ENCODE results near the gene ATG10. TPM values are rescaled to one million over a fixed set of nuclear protein-coding genes. Genes with fewer than 3 reads are reported as not detected.
"Not testable (repeated sequence)": the region's sequence is repeated elsewhere in the genome, so short reads cannot be mapped to it uniquely, and the experiment has no call there.

Gene ATG10
- polyA plus RNA-seq, 4 donors: 3.5 to 7.8 (median 5.5) TPM

DNA sequence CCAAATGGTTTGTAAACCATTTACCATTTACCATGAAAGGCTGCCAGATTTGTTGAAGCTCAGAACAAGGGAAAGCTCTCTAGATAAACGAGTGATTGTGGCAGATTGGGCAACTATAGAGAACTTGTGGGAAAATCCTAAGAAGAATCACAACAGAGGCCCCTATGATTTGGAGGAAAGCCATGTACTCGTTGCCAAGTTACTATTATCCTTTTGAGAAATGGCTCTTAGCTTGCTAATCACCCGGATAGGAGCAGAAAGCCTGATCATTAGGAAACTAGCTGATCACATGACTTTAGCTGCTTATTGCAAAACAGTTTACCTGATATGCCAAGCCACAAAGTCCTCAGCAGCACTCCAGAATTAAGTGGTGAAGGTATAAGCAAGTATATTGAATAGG lies 23.5 kb upstream of the ATG10 start:
- no peak for FAIRE-seq
- Histone ChIP-seq H3K36me3 (ENCODE audit: control insufficient read depth in 3 of 3, insufficient read depth in 2 of 3, low read depth in 1 of 3, low read length in 3 of 3) (no peaks in the 10 kb centered on the region), H3K4me1 (ENCODE audit: control insufficient read depth in 3 of 3, insufficient read depth in 2 of 3, low read depth in 1 of 3, low read length in 2 of 3) (no peaks in the 10 kb centered on the region), H3K9me3 (ENCODE audit: control insufficient read depth in 2 of 2, insufficient read depth in 1 of 2, low read depth in 1 of 2, low read length in 1 of 2) (no peaks in the 10 kb centered on the region), H3K4me3 (ENCODE audit: low read depth in 1 of 3, low read length in 3 of 3) (no peak overlapping the region), H3K27me3 (ENCODE audit: control insufficient read depth in 3 of 3, insufficient read depth in 3 of 3, low read length in 3 of 3) (no peaks in the 10 kb centered on the region), H3K27ac (ENCODE audit: low read depth in 1 of 3, low read length in 2 of 3) (no peak overlapping the region)
- DNase-seq: peak in 1 of 2 donors; percentile 58
- WGBS, 3 donors: 40 to 42% (median 41%) methylated on average over 3 of the region's 3 CpGs

DNA sequence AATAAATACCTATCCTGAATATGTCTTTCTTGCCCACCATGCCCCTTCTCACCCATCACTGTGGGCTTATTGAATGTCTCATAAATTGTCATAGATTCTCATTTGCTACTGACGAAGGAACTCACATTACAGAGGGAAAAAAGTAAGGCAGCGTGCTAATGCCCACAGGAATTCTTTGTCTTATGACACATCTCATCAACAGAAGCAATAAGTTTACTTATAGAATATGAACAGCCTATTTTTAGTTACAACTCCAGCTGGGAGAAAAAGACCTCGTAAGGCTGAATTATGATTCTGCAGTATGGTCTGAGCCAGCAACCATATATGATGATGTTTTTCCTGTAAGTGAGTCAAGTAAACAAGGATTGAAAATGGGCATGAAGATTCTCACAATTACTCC lies 22.4 kb upstream of the ATG10 start:
- 84 to 93% (median 89%) methylated on average over 3 of the region's 3 CpGs for WGBS, 3 donors
- no peaks in the 10 kb centered on the region for H3K27me3 ChIP-seq (ENCODE audit: control insufficient read depth in 3 of 3, insufficient read depth in 3 of 3, low read length in 3 of 3)
- DNase-seq (no peak), FAIRE-seq (no peak)
- H3K4me3 ChIP-seq (ENCODE audit: low read depth in 1 of 3, low read length in 3 of 3): no peak overlapping the region
- H3K4me1 ChIP-seq (ENCODE audit: control insufficient read depth in 3 of 3, insufficient read depth in 2 of 3, low read depth in 1 of 3, low read length in 2 of 3): no peaks in the 10 kb centered on the region
- H3K27ac ChIP-seq (ENCODE audit: low read depth in 1 of 3, low read length in 2 of 3): no peak overlapping the region
- H3K36me3 ChIP-seq (ENCODE audit: control insufficient read depth in 3 of 3, insufficient read depth in 2 of 3, low read depth in 1 of 3, low read length in 3 of 3): no peaks in the 10 kb centered on the region
- H3K9me3 ChIP-seq (ENCODE audit: control insufficient read depth in 2 of 2, insufficient read depth in 1 of 2, low read depth in 1 of 2, low read length in 1 of 2): no peaks in the 10 kb centered on the region

DNA sequence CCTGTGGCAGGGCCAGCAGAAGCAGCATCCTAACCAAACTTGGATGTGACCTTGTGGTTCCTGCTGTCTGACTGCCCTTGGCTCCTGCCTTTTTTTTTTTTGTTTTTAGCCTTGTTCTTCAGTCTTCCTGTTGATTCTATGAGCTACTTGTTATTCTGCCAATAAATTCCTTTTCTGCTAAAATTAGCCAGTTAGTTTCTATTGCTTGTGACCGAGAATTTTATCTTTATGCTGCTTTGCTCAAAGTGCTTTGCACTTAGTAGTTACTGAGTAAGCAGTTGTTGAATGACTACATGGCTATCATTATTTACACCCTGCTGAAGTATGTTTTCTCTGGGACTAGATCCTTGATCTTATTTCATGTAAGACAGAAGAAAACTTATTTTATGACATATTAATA lies 20.8 kb upstream of the ATG10 start:
- H3K27ac ChIP-seq (ENCODE audit: low read depth in 1 of 3, low read length in 2 of 3): no peak overlapping the region
- no peak overlapping the region for H3K4me3 ChIP-seq (ENCODE audit: low read depth in 1 of 3, low read length in 3 of 3)
- H3K27me3 ChIP-seq (ENCODE audit: control insufficient read depth in 3 of 3, insufficient read depth in 3 of 3, low read length in 3 of 3): no peaks in the 10 kb centered on the region
- no peaks in the 10 kb centered on the region for H3K9me3 ChIP-seq (ENCODE audit: control insufficient read depth in 2 of 2, insufficient read depth in 1 of 2, low read depth in 1 of 2, low read length in 1 of 2)
- 35 to 57% (median 54%) methylated on average over 1 of the region's 1 CpG for WGBS, 3 donors
- DNase-seq (no peak), FAIRE-seq (no peak)
- H3K36me3 ChIP-seq (ENCODE audit: control insufficient read depth in 3 of 3, insufficient read depth in 2 of 3, low read depth in 1 of 3, low read length in 3 of 3): no peaks in the 10 kb centered on the region
- no peaks in the 10 kb centered on the region for H3K4me1 ChIP-seq (ENCODE audit: control insufficient read depth in 3 of 3, insufficient read depth in 2 of 3, low read depth in 1 of 3, low read length in 2 of 3)

DNA sequence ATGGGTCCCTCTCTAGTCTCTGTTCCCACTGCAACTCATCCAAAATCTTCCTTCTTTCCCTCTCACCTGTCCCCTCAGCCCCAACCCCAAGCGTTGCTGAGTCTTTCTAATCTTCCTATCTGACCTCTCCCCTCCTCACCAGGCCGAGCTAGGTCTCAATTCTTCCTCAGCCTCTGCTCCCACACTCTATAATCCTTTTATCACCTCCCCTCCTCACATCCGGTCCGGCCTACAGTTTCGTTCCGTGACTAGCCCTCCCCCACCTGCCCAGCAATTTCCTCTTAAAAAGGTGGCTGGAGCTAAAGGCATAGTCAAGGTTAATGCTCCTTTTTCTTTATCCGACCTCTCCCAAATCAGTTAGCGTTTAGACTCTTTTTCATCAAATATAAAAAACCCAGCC lies 17.0 kb upstream of the ATG10 start:
- FAIRE-seq; H3K27ac ChIP-seq (ENCODE audit: low read depth in 1 of 3, low read length in 2 of 3); H3K9me3 ChIP-seq (ENCODE audit: control insufficient read depth in 2 of 2, insufficient read depth in 1 of 2, low read depth in 1 of 2, low read length in 1 of 2); H3K4me1 ChIP-seq (ENCODE audit: control insufficient read depth in 3 of 3, insufficient read depth in 2 of 3, low read depth in 1 of 3, low read length in 2 of 3); H3K4me3 ChIP-seq (ENCODE audit: low read depth in 1 of 3, low read length in 3 of 3); H3K27me3 ChIP-seq (ENCODE audit: control insufficient read depth in 3 of 3, insufficient read depth in 3 of 3, low read length in 3 of 3); H3K36me3 ChIP-seq (ENCODE audit: control insufficient read depth in 3 of 3, insufficient read depth in 2 of 3, low read depth in 1 of 3, low read length in 3 of 3); DNase-seq: not testable (repeated sequence)
- WGBS, 3 donors: 61 to 63% (median 63%) methylated on average over 8 of the region's 8 CpGs

DNA sequence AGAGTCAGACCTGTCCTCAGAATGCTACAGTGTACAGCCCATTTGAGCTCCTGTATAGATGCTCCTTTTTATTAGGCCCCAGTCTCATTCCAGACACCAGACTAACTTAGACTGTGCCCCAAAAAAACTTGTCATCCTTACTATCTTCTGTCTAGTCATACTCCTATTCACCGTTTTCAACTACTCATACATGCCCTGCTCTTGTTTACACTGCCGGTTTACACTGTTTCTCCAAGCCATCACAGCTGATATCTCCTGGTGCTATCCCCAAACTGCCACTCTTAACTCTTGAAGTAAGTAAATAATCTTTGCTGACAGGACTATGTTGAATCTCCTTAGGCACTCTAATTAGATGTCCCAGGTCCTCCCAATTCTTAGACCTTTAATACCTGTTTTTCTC lies 13.7 kb upstream of the ATG10 start:
- H3K36me3 ChIP-seq (ENCODE audit: control insufficient read depth in 3 of 3, insufficient read depth in 2 of 3, low read depth in 1 of 3, low read length in 3 of 3); H3K27me3 ChIP-seq (ENCODE audit: control insufficient read depth in 3 of 3, insufficient read depth in 3 of 3, low read length in 3 of 3); H3K4me1 ChIP-seq (ENCODE audit: control insufficient read depth in 3 of 3, insufficient read depth in 2 of 3, low read depth in 1 of 3, low read length in 2 of 3); DNase-seq; H3K4me3 ChIP-seq (ENCODE audit: low read depth in 1 of 3, low read length in 3 of 3); H3K9me3 ChIP-seq (ENCODE audit: control insufficient read depth in 2 of 2, insufficient read depth in 1 of 2, low read depth in 1 of 2, low read length in 1 of 2); H3K27ac ChIP-seq (ENCODE audit: low read depth in 1 of 3, low read length in 2 of 3); FAIRE-seq: not testable (repeated sequence)
- 65 to 77% (median 69%) methylated on average over 2 of the region's 2 CpGs for WGBS, 3 donors

DNA sequence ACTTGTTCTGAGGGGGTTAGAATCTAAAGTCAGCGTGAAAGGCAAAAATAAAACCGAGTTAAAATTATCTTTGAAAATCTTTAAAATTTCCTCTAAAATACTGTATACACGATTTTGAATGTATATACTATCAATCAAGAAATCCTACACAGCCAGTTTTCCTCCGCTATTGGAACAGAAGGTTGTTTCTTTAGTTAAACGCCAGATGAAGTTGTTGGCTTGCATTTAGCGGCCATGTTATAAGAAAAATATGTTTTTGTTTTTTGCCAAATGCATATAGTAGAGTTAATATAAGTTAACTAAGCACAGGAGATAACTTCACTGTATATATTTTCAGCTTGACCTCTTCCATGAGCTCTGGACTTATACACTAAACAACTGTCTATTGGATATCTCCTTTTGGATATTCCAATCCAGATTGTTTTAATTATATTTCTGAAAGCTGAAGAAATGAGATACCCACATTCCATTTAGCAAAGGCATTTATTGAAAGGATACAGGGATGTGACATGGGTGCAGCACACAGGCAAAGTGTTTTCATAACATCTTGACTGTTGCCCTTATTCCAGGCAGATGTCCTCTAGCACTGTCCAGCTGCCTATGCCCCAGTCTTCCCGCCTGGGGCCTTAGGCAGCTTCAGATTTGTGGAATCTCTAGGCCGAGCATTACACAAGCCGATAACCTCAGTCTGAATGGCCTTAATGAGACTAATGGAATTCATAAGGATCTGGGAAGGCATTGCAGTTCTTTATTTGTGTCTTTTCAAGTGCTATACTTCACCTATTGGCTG lies 10.0 kb upstream of the ATG10 start:
- 81 to 89% (median 89%) methylated on average over 9 of the region's 9 CpGs for WGBS, 3 donors
- no peak for FAIRE-seq

DNA sequence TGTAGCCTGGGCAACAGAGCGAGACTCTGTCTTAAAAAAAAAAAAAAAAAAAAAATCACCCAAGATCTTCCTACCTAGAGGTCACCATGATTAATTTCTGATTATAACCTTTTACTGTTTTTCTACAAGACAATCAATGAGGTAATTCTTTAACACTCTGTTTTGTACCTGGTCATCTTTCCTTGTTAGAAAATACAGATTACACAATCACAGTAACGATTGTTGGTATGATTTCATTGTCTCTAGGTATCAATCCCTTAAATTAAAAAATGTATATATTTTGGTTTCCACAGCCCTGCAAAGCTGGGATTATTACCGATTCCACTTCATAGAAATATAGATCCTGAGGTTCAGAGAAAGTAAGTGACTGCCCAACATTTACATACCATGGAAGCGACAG lies 8.3 kb upstream of the ATG10 start:
- Histone ChIP-seq H3K4me1 (ENCODE audit: control insufficient read depth in 3 of 3, insufficient read depth in 2 of 3, low read depth in 1 of 3, low read length in 2 of 3) (no peaks in the 10 kb centered on the region), H3K27ac (ENCODE audit: low read depth in 1 of 3, low read length in 2 of 3) (no peak overlapping the region), H3K4me3 (ENCODE audit: low read depth in 1 of 3, low read length in 3 of 3) (no peak overlapping the region), H3K27me3 (ENCODE audit: control insufficient read depth in 3 of 3, insufficient read depth in 3 of 3, low read length in 3 of 3) (no peaks in the 10 kb centered on the region), H3K36me3 (ENCODE audit: control insufficient read depth in 3 of 3, insufficient read depth in 2 of 3, low read depth in 1 of 3, low read length in 3 of 3) (no peaks in the 10 kb centered on the region), H3K9me3 (ENCODE audit: control insufficient read depth in 2 of 2, insufficient read depth in 1 of 2, low read depth in 1 of 2, low read length in 1 of 2) (no peaks in the 10 kb centered on the region)
- no peak for DNase-seq
- FAIRE-seq: no peak
- 84 to 97% (median 89%) methylated on average over 4 of the region's 4 CpGs for WGBS, 3 donors

More for the DNA sequence above, 10.0 kb upstream of the ATG10 start:
- H3K27ac ChIP-seq (ENCODE audit: low read depth in 1 of 3, low read length in 2 of 3): no peak overlapping the region
- H3K9me3 ChIP-seq (ENCODE audit: control insufficient read depth in 2 of 2, insufficient read depth in 1 of 2, low read depth in 1 of 2, low read length in 1 of 2): no peaks in the 10 kb centered on the region
- DNase-seq: no peak
- no peaks in the 10 kb centered on the region for H3K36me3 ChIP-seq (ENCODE audit: control insufficient read depth in 3 of 3, insufficient read depth in 2 of 3, low read depth in 1 of 3, low read length in 3 of 3)
- no peak overlapping the region for H3K4me3 ChIP-seq (ENCODE audit: low read depth in 1 of 3, low read length in 3 of 3)
- no peaks in the 10 kb centered on the region for H3K27me3 ChIP-seq (ENCODE audit: control insufficient read depth in 3 of 3, insufficient read depth in 3 of 3, low read length in 3 of 3)
- H3K4me1 ChIP-seq (ENCODE audit: control insufficient read depth in 3 of 3, insufficient read depth in 2 of 3, low read depth in 1 of 3, low read length in 2 of 3): no peaks in the 10 kb centered on the region

DNA sequence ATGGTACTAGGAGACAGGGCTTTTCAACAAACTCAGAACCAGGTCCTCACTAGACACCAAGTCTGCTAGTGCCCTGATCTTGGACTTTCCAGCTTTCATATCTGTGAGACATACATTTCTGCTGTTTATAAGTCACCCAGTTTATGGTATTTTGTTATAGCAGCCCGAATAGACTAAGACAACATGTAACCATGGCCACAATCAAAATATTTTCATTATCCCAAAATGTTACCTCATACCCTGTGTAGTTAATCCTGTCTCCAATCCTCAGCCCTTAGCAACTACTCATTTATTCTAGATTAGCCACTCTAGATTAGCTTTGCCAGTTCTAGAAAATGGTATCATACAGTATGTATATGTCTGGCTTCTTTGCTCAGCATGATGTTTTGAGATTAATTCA lies 6.3 kb upstream of the ATG10 start:
- H3K27me3 ChIP-seq (ENCODE audit: control insufficient read depth in 3 of 3, insufficient read depth in 3 of 3, low read length in 3 of 3): no peaks in the 10 kb centered on the region
- 26 to 58% (median 50%) methylated on average over 1 of the region's 1 CpG for WGBS, 3 donors
- H3K9me3 ChIP-seq (ENCODE audit: control insufficient read depth in 2 of 2, insufficient read depth in 1 of 2, low read depth in 1 of 2, low read length in 1 of 2): no peaks in the 10 kb centered on the region
- H3K4me3 ChIP-seq (ENCODE audit: low read depth in 1 of 3, low read length in 3 of 3): no peak overlapping the region
- peaks cover 0 to under 1% (median 0%) of the 10 kb centered on the region in 3 donors for H3K4me1 ChIP-seq (ENCODE audit: control insufficient read depth in 3 of 3, insufficient read depth in 2 of 3, low read depth in 1 of 3, low read length in 2 of 3)
- H3K36me3 ChIP-seq (ENCODE audit: control insufficient read depth in 3 of 3, insufficient read depth in 2 of 3, low read depth in 1 of 3, low read length in 3 of 3): no peaks in the 10 kb centered on the region
- FAIRE-seq: no peak
- H3K27ac ChIP-seq (ENCODE audit: low read depth in 1 of 3, low read length in 2 of 3): no peak overlapping the region
- no peak for DNase-seq

DNA sequence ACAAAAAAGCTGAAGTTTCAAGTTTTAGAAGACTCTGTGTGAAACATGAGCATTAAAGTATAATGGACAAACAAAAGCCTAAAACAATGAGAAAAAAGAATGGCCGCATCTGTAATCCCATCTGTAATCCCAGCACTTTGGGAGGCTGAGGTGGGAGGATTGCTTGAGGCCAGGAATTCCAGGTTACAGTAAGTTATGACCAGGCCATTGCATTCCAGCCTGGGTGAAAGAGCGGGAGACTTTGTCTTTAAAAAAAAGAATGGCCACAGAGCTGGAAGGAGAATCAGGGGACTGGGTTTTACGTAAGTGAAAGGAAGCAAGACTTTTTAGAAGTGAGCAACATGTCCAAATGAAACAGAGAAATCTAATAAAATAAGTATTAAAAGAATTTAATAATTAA lies 2.6 kb upstream of the ATG10 start:
- Histone ChIP-seq H3K4me1 (ENCODE audit: control insufficient read depth in 3 of 3, insufficient read depth in 2 of 3, low read depth in 1 of 3, low read length in 2 of 3) (peaks cover 0 to 2% (median 0%) of the 10 kb centered on the region in 3 donors), H3K27ac (ENCODE audit: low read depth in 1 of 3, low read length in 2 of 3) (no peak overlapping the region), H3K4me3 (ENCODE audit: low read depth in 1 of 3, low read length in 3 of 3) (no peak overlapping the region), H3K36me3 (ENCODE audit: control insufficient read depth in 3 of 3, insufficient read depth in 2 of 3, low read depth in 1 of 3, low read length in 3 of 3) (no peaks in the 10 kb centered on the region), H3K27me3 (ENCODE audit: control insufficient read depth in 3 of 3, insufficient read depth in 3 of 3, low read length in 3 of 3) (no peaks in the 10 kb centered on the region), H3K9me3 (ENCODE audit: control insufficient read depth in 2 of 2, insufficient read depth in 1 of 2, low read depth in 1 of 2, low read length in 1 of 2) (no peaks in the 10 kb centered on the region)
- WGBS, 3 donors: 83 to 96% (median 95%) methylated on average over 3 of the region's 3 CpGs
- DNase-seq (no peak), FAIRE-seq (no peak)

Data from small intestine (tissue), 7 donors.